Stimulated activated CD8-positive, alpha-beta memory T cell treated with anti-CD3 and anti-CD28 coated beads, Interleukin-2, amount 100 ng/mL, for 48 hours (primary cell): ENCODE data around the gene TMEM132D.
"Not testable (repeated sequence)": the region's sequence is repeated elsewhere in the genome, so short reads cannot be mapped to it uniquely, and the experiment has no call there.

Experiments used
- DNase-seq, 2 donors: peaks; one replicate each; pipeline ENCODE4 v3.0.0-alpha.2; 2020; ENCODE audit warnings: low read depth in 2 of 2

TMEM132D gene

DNA sequence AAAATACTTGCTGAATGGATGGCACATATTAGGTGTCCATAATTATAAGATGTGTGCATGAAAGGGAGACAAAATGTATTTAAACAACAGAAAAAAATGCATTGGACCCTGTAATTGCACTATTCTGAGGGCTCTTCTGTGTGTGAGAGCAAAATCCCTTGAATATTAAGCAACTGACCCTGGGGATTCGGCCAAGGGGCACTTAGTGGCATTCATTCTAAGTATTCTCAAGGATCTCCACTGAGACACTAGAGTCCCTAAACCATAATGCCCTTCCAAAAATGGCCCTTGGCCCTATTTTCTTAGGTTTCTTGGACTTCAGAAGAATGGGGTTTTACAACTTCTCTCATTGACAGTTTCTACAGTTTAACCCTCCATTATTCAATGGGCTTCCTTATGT, 662.0 kb downstream of the TMEM132D start:
- DNase-seq = no peak

DNA sequence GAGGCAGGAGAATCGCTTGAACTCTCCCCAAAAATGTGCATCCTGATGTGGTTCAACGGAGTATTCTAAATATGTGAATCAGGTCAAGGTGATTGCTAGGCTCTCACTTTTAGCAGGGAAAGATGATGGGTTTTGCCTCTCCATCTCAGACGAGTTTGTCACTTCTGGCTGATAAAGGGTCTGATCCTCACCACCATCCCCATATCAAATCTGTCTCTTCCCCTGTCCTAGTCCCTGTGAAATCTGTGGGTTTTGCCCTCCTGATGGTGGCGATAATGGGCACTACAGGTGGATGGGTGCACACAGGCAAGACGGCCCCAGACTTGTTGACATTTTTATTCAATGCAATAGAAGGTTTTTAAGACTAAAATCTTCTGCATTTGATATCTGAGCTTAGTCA, 665.9 kb downstream of the TMEM132D start:
- no peak for DNase-seq

DNA sequence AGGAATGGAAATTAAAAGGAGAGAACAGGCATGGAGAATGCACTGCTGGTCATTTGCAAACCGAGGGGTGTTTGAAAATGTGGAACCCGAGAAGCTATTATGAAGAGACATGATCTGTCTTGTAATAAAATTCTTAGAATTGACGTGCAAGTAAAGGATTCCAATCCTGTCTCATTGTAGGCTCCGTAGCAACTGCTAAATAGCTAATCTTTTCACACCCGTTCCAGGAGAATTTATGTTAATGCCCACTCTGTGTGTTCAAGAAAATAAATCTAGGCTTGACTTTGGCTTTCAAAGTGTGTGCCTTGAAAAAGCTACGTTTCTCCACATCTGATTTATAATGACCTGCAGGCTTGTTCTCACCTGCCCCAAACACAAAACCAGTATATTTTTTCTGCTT, 669.6 kb downstream of the TMEM132D start:
- no peak for DNase-seq

DNA sequence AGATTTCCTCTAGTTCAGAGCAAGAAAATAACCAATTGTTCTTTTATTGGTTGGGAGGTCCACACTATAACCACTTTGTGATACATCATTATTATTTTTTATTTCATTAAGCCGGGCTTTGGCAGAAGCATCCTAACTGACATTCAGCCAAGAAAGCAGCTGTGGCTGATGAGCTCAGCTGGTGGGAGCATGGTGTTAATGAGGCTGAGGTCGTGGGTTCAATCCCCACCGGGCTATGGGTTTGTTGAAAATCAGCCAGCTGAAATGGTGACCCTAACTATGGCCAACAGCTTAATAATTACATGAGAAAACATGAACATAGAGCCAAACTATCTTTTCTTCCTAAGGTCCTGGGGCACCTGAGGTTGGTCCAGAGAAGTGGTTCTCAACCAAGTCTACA, 672.3 kb downstream of the TMEM132D start:
- DNase-seq = no peak

DNA sequence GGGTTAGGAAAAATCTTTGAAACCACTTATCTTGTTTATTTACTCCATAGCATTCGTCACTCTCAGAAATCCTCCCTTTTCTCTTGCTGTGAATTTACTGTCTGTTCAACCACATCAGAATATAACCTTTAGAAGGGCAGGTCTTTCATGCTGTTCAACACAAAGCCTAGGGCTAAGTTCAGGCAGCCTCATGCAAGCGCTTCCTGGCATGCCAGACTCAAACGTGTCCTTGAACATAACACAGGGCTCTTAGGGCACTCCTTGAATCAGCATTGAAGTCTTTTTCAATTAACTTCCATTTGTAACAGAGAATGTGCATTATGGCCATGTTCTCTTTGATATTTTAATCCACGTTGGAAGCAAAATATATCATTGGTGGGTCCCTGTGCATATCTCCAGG, 672.8 kb downstream of the TMEM132D start:
- no peak for DNase-seq

DNA sequence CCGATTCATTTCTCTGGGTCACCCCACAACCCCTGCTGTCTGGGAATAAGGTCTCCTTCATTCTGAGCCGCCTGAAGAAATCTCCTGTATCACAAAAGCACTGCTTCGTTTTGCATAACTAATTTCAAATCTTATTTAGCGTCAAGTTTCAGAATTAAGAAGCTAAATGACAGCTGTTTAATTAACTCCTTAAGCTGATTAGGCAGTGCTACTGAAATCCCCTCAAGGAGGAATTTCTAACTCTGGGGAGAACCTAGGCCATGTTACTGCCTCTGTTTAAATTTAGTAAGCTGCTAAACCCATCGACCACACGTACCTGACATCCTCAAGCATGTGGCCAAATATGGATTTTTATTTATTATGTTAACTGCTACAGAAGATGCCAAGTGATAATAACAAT, 677.0 kb downstream of the TMEM132D start:
- no peak for DNase-seq

DNA sequence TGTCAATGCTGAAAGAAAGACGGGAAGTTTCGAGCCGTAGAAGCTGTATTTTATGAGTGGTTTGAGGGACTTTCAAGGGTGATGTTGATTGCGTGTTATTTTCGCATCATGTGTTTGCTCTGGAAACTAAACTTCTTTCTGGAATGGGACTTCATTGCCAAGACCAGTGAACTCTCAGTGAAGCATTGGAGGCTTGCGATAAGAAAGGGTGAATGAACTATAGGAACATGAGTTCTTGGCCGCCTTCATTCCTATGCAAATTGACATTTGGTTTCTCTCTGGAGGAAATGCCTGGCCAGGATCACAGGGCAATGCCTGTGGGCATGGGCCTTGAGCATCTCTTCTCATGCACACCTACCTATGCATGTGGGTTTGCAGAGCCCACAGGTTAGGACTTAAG, 677.8 kb downstream of the TMEM132D start:
- no peak for DNase-seq

DNA sequence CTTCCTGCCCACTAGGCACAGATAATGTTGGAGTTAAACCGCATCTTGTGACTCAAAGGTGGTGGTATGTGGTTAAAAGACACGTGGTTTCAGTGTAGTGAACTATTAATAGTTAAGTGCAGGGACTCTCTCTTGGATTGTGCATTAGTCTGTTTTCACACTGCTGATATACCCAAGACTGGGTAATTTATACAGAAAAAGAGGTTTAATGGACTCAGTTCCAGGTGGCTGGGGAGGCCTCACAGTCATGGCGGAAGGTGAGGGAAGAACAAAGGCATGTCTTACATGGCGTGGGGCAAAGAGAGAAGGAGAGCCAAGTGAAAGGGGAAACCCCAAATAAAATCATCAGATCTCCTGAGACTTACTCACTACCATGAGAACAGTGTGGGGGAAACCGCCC, 688.3 kb downstream of the TMEM132D start:
- no peak for DNase-seq

DNA sequence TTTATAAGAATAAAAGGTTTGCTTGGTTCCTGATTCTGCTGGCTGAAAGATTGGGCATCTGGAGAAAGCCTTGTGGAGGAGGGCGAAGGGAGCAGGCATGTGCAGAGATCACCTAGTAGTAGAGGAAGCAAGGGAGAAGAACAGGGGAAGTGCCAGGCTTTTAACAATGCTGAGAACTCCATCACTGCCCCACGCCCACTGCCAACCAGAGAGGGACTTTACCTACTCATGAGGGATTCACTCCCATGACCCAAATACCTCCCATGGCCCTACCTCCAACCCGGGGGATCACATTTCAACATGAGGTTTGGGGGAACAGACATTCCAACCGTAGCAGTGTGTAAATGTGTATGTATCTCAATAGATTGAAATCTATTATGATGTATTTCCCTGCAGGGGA, 690.3 kb downstream of the TMEM132D start:
- DNase-seq = no peak

DNA sequence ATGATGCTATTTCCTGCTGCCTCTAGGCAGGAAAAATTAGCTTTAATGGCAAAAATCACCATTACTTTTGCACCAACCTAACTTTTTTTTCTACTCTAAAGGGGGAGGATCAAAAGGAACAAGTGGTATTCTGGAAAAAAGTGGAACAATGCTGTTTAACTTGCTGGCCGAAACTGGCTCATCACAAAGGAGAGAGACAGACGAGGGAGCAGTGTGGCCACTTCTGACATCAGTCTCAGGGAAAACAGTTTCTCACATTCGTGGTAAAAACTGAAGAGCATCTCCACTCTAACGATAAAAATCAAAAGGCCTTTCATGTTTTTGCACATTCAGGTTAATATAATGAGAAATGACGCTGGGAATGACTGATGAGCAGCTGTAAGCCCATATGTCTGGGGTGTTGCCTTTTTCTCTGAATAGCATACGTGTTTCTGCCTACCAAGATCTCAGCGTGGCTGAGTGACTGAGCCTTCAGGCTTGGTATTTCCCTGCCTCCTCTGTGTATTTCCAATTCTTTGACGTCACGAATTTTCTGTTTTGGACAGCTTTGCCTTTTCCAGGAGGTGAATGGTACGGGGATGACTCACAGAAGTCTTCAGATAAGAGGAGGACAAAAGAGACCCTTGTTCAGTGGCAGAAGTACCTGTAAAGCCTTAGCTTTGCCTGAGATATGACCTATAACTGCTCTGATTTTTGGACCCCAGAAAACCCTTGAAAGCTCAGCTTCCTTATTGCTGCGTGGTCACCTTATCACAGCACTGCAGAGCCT, 691.8 kb downstream of the TMEM132D start:
- DNase-seq = no peak

DNA sequence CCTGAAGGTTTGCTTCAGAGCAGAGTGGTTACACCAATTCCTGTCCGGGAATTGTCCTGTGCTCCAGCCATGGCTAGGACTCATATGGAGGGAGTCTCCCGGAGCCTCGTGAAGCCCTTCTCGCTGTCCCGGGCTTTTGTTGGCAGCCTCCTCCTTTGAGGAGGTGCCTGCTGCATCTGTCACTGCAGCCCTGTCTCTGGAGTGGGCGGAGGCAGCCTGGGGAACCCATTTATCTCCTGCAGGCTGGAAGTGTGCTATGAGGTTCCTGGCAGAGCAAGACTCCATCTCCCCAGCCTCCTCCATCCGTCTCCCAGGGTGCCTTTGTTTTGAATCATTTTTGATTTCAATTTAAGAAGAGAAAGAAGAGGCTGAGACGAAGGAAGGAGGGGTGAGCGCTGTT, 695.3 kb downstream of the TMEM132D start:
- DNase-seq = no peak

DNA sequence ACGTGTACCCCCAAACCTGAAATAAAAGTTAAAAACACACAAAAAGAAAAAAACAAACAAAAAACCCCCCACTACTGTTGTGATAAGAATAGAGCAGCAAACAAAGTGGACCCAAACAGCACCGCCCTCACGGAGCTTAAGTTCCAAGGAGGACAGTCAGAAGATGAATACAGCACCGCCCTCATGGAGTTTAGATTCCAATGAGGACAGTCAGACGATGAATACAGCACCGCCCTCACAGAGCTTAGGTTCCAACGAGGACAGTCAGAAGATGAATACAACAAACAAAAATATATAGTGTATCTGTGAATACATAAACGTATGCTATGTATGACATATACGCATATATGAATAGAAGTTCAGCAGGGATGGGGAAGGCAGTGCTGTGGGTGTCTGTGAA, 696.7 kb downstream of the TMEM132D start:
- no peak for DNase-seq

DNA sequence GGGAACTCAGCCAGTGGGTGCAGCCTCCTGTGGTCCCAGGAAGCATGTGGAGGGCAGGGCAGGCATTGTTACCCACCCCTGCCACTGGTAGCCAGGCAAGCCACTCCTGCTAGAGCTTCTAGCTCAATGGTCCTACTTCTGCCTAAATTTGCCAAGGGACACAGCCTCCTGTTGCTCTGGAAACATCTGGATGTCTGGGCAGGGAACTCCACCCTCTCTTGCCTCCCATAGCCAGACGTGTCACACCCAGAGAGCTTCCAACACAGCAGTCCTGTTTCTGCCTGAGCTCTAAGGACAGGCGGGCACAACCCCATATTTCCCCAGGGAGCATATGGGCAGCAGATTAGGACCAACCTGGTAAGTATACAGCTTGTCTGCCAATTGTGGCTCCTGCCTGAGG, 700.4 kb downstream of the TMEM132D start:
- DNase-seq = no peak

DNA sequence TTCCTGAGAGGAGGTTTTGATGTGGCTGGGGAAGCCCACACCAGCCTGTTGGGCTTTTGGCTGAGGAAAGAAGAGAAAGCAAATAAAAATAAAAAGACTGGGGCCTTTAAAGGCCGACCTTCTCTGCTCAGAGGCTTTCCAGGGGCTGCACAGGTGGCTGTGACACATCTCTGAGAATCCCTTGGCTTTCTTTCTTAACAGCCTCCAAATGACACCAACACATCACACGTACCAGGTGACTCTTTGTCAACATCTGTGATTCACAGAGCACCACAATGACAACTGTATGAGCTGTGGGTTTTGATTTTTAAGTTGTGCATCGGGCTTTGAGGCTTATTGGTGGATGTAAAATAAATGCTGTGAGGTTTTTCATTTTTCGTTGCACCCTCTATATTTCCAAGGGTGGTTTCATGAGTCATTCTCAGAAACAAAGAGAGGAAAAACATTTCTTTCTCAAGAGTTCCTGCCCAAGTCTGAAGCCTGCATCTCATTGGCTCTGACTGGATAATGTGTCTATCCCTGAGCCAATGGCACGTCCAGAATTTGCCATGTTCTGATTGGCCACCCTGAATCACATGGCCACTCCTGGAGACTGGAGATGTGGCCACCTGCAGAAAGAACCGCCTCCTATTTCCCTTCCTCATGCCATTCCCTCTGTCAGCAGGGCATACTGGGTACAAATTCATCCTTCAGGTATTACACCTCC, 701.6 kb downstream of the TMEM132D start:
- no peak for DNase-seq

DNA sequence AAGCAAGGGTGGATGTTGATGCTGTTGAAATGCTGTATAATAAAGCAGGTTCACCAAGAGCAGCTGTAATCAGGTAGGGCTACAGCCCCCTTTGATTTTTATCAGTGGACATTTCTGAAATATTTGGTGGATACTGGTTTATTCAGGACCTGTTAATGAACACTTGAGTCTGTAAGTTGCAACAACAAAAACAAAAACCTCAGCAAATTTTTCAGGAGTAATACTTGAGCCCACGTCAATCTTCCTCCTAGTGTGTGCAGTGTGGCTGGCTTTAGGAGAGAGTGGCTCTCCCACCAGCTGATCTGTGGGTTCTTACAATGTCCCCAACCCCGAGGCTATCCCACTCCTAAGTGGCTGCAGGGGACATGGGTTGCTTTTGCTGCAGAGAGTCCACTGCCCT, 702.8 kb downstream of the TMEM132D start:
- no peak for DNase-seq

DNA sequence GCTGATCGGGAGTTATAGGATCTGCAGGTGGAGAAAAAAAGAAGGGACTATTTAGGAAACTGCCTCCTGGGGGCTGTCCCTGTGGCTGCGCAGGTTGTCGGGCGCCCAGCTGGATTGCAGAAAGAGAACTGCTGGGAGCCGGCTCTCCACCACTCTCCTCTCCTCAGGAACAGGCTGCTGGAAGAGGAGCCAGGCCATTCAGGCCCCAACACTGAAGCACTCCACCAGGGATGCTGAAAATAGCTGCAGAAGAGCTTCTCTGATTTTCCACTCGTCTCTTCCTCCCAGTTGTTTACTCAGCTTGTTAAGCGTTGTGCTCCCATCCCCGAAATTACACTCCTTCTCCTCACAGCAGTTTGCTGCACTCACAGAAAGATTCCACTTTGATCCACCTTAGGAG, 703.2 kb downstream of the TMEM132D start:
- no peak for DNase-seq

DNA sequence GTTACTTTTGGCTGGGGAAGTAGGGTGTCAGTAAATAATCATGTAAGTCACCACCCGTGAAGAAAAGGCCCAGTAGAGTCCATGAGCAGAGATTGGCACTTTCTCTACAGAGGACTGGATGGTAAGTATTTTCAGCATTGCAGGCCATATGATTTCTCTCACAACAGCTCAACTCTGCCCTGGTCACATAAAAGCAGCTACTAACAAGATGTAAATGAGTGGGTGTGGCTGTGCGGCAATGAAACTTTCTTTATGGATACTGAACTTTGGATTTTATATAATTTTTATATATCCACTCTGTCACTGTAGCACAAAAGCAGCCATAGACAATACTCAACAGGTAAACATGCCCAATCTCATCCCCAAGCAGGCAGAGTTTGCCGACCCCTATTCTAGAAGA, 706.9 kb downstream of the TMEM132D start:
- no peak for DNase-seq

DNA sequence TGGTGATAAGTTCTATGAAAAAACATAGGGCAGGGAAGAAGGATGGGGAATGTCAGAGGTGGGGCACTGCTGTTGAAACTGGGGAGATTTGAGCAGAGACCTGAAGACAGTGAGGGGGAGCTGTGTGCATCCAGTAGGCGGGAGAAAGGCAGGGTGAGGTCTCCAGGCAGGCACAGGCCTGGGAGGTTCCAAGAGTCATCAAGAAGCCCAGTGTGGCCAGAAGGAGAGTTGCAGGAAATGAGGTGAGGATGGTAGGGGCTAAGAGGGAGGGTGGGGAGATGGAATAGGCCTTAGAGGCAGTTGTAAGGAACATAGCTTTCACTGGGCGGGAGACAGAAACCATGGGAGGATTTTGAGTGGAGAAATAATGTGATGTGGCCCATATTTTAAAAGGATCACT, 708.7 kb downstream of the TMEM132D start:
- DNase-seq = no peak

DNA sequence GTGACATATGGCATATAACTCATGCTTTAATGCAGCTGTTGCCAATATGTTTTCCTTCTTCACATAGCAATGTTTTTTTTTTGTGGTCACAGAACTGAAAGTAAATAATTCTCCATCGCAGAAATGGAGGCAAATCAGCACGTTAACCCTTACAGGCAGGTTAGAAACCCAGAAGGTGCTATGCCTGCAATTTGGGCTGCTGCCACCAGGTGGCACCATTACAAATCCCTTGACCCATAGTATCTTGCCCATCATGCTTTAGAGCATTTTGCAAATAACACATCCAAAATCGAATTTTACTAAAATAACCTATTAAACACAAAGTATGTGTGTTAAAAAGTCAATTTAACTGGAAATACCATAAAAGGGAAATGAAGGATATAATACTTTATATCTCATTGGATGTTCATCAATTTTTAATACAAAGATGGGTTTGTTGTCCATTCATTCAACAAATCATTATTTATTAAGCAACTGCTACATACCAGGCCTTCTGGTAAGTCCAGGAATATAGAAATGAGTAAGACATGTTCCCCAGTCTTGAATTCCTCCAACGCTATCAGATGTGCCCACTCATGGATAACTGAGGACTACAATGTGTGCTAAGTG, 710.5 kb downstream of the TMEM132D start:
- peak; percentile 5 to 23 for DNase-seq

DNA sequence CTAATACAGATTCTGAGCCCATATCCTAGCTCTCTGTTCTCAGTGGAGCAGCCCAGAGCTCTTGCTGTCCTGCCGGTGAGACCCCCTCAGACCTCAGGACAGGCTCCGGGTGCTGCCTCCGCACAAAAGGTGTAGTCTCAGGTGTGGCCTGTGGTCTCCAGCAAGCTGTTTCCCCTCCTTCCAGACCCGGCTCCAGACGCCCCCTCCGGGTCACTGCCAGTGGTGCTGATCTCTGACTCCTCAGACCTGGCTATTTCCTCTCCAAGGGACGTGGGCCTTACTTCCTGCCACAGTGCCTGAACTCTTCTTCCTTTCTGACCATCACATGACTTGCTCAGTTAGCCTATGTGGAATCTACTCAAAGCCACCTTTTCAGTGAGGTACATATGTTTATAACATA, 713.0 kb downstream of the TMEM132D start:
- no peak for DNase-seq

DNA sequence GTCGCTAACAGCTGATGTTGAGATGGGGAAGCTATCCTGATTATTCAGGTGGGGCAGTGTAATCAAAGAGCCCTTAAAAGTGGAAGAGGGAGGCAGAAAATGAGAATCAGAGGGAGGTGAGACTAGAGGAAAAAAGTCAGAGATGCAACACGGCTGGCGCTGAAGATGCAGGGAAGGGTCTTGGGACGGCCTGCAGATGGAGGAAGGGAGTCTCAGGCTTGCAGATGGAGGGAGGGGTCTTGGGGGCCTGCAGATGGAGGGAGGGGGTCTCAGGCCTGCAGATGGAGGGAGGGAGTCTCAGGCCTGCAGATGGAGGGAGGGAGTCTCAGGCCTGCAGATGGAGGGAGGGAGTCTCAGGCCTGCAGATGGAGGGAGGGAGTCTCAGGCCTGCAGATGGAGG, 713.9 kb downstream of the TMEM132D start:
- DNase-seq = not testable (repeated sequence)

DNA sequence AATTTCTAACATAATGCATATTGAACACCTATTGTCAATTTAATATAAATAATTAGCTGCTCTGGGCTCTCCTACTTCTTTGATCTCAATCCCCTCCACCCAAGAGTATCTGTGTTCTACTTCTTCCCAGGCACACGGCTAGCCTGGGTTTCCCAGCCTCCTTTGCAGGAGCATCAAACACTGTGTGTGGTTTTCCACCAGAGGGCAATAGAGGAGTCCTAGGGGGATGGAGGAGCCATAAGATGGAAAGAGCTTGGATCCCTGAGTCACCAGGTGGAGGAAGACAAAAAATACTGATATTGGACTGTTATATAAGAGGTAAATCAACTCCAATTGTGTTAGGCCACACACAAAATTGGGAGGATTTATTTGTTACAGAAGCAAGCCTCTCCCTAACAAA, 716.9 kb downstream of the TMEM132D start:
- no peak for DNase-seq

DNA sequence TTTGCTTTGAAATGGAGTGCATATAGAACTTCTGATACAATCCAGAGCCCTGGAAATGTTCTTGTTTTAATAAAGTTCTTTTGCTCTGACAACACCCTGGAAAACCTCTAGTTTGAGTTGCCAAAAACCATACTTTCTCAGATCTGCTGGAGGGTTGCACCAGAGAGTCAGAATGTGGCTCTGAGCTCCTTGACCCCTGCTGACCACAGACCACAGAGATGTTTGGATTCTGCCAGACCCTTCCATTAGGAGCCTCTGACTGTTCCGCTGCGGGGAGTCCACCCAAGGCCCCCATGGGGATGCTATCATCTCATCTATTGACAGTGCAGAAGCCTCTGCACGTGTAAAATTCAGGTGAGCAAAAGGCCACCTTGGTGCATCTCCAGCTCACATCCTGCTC, 718.0 kb downstream of the TMEM132D start:
- DNase-seq = no peak
